H1 (cell line): Measurements from ENCODE around the gene NR5A1. TPM values are rescaled to one million over a fixed set of nuclear protein-coding genes. Genes with fewer than 3 reads are reported as not detected.

Experiments
- CHD2 ChIP-seq: IDR thresholded peaks from 2 replicates; pipeline ENCODE4 v1.6.1; 2012; ENCODE audit warnings: low read length, improper control_type of control experiment
- GABPA ChIP-seq: IDR thresholded peaks from 2 replicates; pipeline ENCODE4 v1.6.1; 2011; ENCODE audit warnings: mild to moderate bottlenecking, low read length, moderate library complexity, borderline replicate concordance; ENCODE audit not compliant: insufficient read depth
- SP2 ChIP-seq: IDR thresholded peaks from 2 replicates; pipeline ENCODE4 v1.6.1; 2012; ENCODE audit warnings: mild to moderate bottlenecking, low read length, inconsistent platforms
- USF2 ChIP-seq: IDR thresholded peaks from 2 replicates; pipeline ENCODE4 v1.6.1; 2011; ENCODE audit warnings: low read length, improper control_type of control experiment
- polyA plus RNA-seq, 7 experiments: library from polyadenylated mRNA; depleted of rRNA in 3 of 7; stranded (reverse) in 5 of 7; unstranded in 2 of 7; fragments of >200 nt in 5 of 7; fragments of 200-250 nt in 2 of 7; gene quantifications; 1 replicate in 5 of 7; 2 replicates in 1 of 7; 4 replicates in 1 of 7; pipeline versions ENCODE4 v1.2.1 to v1.2.3, GENCODE V29; 2011 to 2013; ENCODE audit warnings: missing spikeins in 2 of 7, mixed read lengths in 2 of 7
- total RNA-seq: library from RNA; stranded (reverse); fragmentation: NEBNext Ultra II Directional; extraction: Animal tissue kit (Norgen Biotek cat#: 25700); gene quantifications from 2 replicates; pipeline ENCODE4 v1.2.1, GENCODE V29; 2021

NR5A1 gene
- total and polyA plus RNA-seq, 2 of the 8 experiments (the other 6 are each of a cell fraction or from before 2014, with no cell fraction given), result 0.29 to 0.58 TPM

DNA sequence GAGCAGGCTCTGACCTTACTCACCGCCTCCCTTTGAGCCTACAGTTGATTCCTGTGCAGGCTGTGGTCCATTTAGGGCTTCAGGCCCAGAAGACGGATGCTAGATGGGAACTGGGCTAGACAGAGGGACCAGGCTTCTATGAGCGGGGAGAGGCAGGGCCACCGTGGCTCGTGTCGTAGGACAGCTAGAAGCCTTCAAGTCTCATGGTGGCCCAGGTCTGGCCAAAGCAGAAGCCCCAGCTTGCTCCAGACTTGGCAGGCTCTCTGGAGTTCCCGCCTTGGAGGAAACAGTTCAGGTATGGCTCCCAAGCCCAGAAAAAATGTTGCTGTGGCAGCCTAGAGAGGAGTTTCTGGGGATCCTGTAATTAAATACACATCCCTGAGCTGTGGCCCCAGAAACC is 10.9 kb upstream of the NR5A1 start (continued):
- TF ChIP-seq USF2 (no peak), GABPA (no peak), SP2 (no peak), CHD2 (no peak)
